ENCODE data around the gene UAP1L1. TPM values are rescaled to one million over a fixed set of nuclear protein-coding genes. Genes with fewer than 3 reads are reported as not detected.

The UAP1L1 gene
- total RNA-seq, 1 donor = 36.9 TPM

DNA sequence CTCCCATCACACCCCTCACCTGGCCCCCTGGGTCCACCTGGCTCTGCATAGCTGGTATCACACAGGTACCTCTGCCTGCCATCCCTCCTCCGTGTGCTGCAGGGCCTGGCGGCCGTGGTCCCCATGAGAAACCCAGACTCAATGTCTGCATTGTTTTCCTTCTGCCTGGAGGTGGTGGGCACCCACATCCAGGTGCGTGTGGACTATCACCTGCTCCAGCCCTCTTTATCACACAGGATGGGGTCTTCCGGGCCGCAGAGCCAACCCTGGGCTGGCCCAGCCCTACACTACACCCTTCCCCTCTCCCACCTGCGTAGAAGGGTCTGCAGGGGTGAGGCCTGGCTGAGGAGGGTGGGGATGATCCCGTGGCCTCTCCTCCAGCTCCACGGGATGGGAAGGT, 38.4 kb upstream of the UAP1L1 start:
- no peak overlapping the region for H3K27ac ChIP-seq (ENCODE audit: low read depth, low read length)
- H3K27me3 ChIP-seq (ENCODE audit: insufficient read depth, low read length) = no peaks in the 10 kb centered on the region
- TF ChIP-seq, protein P1, sequence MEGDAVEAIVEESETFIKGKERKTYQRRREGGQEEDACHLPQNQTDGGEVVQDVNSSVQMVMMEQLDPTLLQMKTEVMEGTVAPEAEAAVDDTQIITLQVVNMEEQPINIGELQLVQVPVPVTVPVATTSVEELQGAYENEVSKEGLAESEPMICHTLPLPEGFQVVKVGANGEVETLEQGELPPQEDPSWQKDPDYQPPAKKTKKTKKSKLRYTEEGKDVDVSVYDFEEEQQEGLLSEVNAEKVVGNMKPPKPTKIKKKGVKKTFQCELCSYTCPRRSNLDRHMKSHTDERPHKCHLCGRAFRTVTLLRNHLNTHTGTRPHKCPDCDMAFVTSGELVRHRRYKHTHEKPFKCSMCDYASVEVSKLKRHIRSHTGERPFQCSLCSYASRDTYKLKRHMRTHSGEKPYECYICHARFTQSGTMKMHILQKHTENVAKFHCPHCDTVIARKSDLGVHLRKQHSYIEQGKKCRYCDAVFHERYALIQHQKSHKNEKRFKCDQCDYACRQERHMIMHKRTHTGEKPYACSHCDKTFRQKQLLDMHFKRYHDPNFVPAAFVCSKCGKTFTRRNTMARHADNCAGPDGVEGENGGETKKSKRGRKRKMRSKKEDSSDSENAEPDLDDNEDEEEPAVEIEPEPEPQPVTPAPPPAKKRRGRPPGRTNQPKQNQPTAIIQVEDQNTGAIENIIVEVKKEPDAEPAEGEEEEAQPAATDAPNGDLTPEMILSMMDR (IDR thresholded peaks at IDR 0.05; ENCODE audit: extremely low read depth, low read depth, low read length) = no peak
- H2AFZ ChIP-seq (ENCODE audit: low read length) = no peak overlapping the region
- no peaks in the 10 kb centered on the region for H3K4me1 ChIP-seq (ENCODE audit: insufficient read depth, low read length)
- peaks cover 16% of the 10 kb centered on the region for H3K79me2 ChIP-seq (ENCODE audit: insufficient read depth, low read length)
- no peak overlapping the region for H3K4me3 ChIP-seq (ENCODE audit: insufficient read depth, low read length)
- no peak overlapping the region for H3K4me2 ChIP-seq (ENCODE audit: insufficient read depth, low read length)
- H3K9me3 ChIP-seq (ENCODE audit: low read depth, low read length) = no peaks in the 10 kb centered on the region
- peaks cover 12% of the 10 kb centered on the region for H4K20me1 ChIP-seq (ENCODE audit: insufficient read depth, low read length)
- DNase-seq (ENCODE audit: insufficient read length, low spot score, missing footprints) = no peak
- H3K36me3 ChIP-seq (ENCODE audit: insufficient read depth, low read length) = peaks cover 5% of the 10 kb centered on the region

DNA sequence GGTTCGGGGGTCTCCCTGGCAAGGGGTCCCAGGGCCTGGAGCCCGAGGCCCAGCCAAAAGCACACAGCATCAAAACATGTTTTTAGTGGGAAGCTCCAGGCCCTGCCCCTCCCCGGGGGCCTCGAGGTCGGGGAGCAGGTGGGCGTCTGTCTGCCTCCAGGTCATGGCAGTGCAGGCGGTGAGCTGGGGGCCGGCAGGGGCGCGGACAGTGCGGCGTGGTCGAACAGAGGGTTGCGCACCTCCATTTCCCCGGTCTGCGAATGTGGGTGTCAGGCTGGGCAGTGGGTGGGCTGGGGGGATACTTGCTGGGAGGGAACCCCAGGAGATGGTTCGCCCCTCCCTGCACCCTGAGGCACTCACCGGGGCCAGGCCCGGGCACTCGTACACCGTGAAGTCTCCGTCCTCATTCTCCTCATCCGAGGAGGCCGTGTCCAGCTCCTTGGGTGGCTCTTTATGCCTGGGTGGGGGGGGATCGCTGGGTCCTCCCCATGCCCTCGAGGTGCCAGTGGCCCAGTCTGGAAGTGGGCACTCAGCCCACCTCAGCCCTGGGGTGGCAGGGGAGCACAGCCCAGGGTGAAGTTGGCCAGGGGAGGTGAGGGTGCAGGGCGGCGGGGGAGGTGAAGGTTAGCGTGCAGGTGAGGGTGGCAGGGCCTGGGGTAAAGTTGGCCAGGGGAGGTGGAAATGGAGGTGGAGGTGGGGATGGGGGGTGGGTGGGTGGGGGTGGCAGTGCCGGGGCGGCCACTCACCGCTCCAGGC, 37.5 kb upstream of the UAP1L1 start:
- DNase-seq (ENCODE audit: insufficient read length, low spot score, missing footprints) = no peak
- peaks cover 2% of the 10 kb centered on the region for H3K4me1 ChIP-seq (ENCODE audit: insufficient read depth, low read length)
- peaks cover 20% of the 10 kb centered on the region for H4K20me1 ChIP-seq (ENCODE audit: insufficient read depth, low read length)
- H3K4me3 ChIP-seq (ENCODE audit: insufficient read depth, low read length) = no peak overlapping the region
- peaks cover 5% of the 10 kb centered on the region for H3K36me3 ChIP-seq (ENCODE audit: insufficient read depth, low read length)
- H3K27me3 ChIP-seq (ENCODE audit: insufficient read depth, low read length) = no peaks in the 10 kb centered on the region
- H3K4me2 ChIP-seq (ENCODE audit: insufficient read depth, low read length) = no peak overlapping the region
- H2AFZ ChIP-seq (ENCODE audit: low read length) = no peak overlapping the region
- TF ChIP-seq, protein P1 (IDR thresholded peaks at IDR 0.05; ENCODE audit: extremely low read depth, low read depth, low read length) = no peak
- H3K9me3 ChIP-seq (ENCODE audit: low read depth, low read length) = no peaks in the 10 kb centered on the region
- H3K27ac ChIP-seq (ENCODE audit: low read depth, low read length) = no peak overlapping the region
- peaks cover 25% of the 10 kb centered on the region for H3K79me2 ChIP-seq (ENCODE audit: insufficient read depth, low read length)

DNA sequence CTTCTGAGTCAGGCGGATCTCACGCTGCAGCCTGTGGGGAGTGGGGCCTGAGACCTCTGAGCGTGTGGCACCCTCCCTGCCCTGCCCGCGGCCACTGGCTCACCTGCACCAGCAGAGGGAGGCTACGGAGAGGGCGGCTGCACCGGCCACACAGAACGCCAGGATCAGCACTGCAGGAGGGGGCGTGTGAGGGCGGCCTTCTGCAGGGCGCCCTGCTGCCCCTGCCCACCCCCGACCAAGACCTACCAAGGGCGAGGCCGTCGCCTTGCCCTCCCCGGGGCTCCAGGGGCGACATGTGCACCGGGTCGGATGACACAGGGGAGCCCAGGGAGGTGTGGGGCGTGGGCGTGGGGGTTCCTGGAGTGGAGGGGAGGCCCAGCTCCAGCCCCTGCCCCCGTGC, 36.7 kb upstream of the UAP1L1 start:
- H3K27me3 ChIP-seq (ENCODE audit: insufficient read depth, low read length) = no peaks in the 10 kb centered on the region
- H2AFZ ChIP-seq (ENCODE audit: low read length) = no peak overlapping the region
- DNase-seq (ENCODE audit: insufficient read length, low spot score, missing footprints) = no peak
- no peak overlapping the region for H3K4me3 ChIP-seq (ENCODE audit: insufficient read depth, low read length)
- no peak overlapping the region for H3K27ac ChIP-seq (ENCODE audit: low read depth, low read length)
- peaks cover 30% of the 10 kb centered on the region for H3K79me2 ChIP-seq (ENCODE audit: insufficient read depth, low read length)
- no peak overlapping the region for H3K4me2 ChIP-seq (ENCODE audit: insufficient read depth, low read length)
- TF ChIP-seq, protein P1 (IDR thresholded peaks at IDR 0.05; ENCODE audit: extremely low read depth, low read depth, low read length) = no peak
- peaks cover 25% of the 10 kb centered on the region for H4K20me1 ChIP-seq (ENCODE audit: insufficient read depth, low read length)
- no peaks in the 10 kb centered on the region for H3K9me3 ChIP-seq (ENCODE audit: low read depth, low read length)
- H3K4me1 ChIP-seq (ENCODE audit: insufficient read depth, low read length) = peaks cover 9% of the 10 kb centered on the region
- H3K36me3 ChIP-seq (ENCODE audit: insufficient read depth, low read length) = peaks cover 5% of the 10 kb centered on the region

DNA sequence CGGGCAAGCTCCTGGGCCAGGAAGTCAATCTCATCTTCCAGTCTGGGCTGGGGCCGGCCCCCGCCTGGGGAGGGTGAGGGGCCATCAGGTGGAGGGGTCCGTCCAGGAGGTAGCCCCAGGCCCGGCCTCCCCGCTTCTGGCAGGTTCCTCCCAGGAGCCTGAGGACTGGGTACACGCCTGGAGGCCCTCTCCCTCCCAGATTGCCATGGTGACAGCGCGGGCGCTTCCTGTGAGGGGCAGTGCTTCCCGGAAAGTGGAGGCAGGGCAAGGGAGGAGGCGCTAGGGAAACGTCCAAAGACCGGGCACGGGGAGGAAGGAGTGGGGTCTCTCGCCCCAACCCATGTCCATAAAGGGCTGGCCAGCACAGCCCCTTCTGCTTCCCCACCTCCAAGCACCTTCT, 36.2 kb upstream of the UAP1L1 start:
- Histone ChIP-seq H3K36me3 (ENCODE audit: insufficient read depth, low read length) (peaks cover 5% of the 10 kb centered on the region), H3K4me2 (ENCODE audit: insufficient read depth, low read length) (no peak overlapping the region), H3K9me3 (ENCODE audit: low read depth, low read length) (no peaks in the 10 kb centered on the region), H3K27ac (ENCODE audit: low read depth, low read length) (no peak overlapping the region), H2AFZ (ENCODE audit: low read length) (no peak overlapping the region), H3K27me3 (ENCODE audit: insufficient read depth, low read length) (no peaks in the 10 kb centered on the region), H3K4me3 (ENCODE audit: insufficient read depth, low read length) (no peak overlapping the region), H3K79me2 (ENCODE audit: insufficient read depth, low read length) (peaks cover 30% of the 10 kb centered on the region), H3K4me1 (ENCODE audit: insufficient read depth, low read length) (peaks cover 10% of the 10 kb centered on the region), H4K20me1 (ENCODE audit: insufficient read depth, low read length) (peaks cover 25% of the 10 kb centered on the region)
- TF ChIP-seq, protein P1 (IDR thresholded peaks at IDR 0.05; ENCODE audit: extremely low read depth, low read depth, low read length) = no peak
- DNase-seq (ENCODE audit: insufficient read length, low spot score, missing footprints) = no peak

Data from osteoblast (primary cell).